Activated CD8-positive, alpha-beta T cell treated with anti-CD3 and anti-CD28 coated beads, Interleukin-2, amount 10 ng/mL, durations not matched to agents 7 days and 5 days (primary cell): ENCODE results near the gene PRAME. TPM values are rescaled to one million over a fixed set of nuclear protein-coding genes. Genes with fewer than 3 reads are reported as not detected.
"Not testable (repeated sequence)": the region's sequence is repeated elsewhere in the genome, so short reads cannot be mapped to it uniquely, and the experiment has no call there.

Experiments
- ATAC-seq: fragments of 150-1000 bp; cut with Tn5 transposase; one replicate; pipeline ENCODE4 v1.10.0; 2021; ENCODE audit warnings: moderate library complexity
- CTCF ChIA-PET: fragments of 350-600 bp; sonication (Branson Sonifier 250); formaldehyde crosslinking; loops from one replicate; lab custom pipeline; 2021; ENCODE audit warnings: antibody characterized with exemption; lab: Charles Lee
- POLR2A ChIA-PET: fragments of 350-600 bp; sonication (Branson Sonifier 250); formaldehyde crosslinking; loops from one replicate; lab custom pipeline; 2021; ENCODE audit warnings: antibody characterized with exemption; lab: Charles Lee
- DNase-seq: peaks from one replicate; pipeline ENCODE4 v3.0.0-alpha.2; 2020
- H3K27ac Mint-ChIP-seq: one replicate; pipeline ENCODE4 v1.8.0; 2021; ENCODE audit warnings: mild to moderate bottlenecking, mixed read lengths
- H3K27me3 Mint-ChIP-seq: one replicate; pipeline ENCODE4 v1.8.0; 2021; ENCODE audit warnings: low read depth, mixed read lengths
- H3K36me3 Mint-ChIP-seq: one replicate; pipeline ENCODE4 v1.8.0; 2021; ENCODE audit warnings: low read depth, mixed read lengths
- H3K4me1 Mint-ChIP-seq: one replicate; pipeline ENCODE4 v1.8.0; 2021; ENCODE audit warnings: low read depth, mixed read lengths
- H3K4me3 Mint-ChIP-seq: one replicate; pipeline ENCODE4 v1.8.0; 2021; ENCODE audit warnings: mild to moderate bottlenecking, mixed read lengths
- H3K9me3 Mint-ChIP-seq: one replicate; pipeline ENCODE4 v1.8.0; 2022; ENCODE audit warnings: mixed read lengths; ENCODE audit not compliant: insufficient read depth
- total RNA-seq, 2 experiments: library from RNA; stranded (reverse); gene quantifications; one replicate each; pipeline ENCODE4 v1.2.3, GENCODE V29; 2021

The PRAME gene
- total RNA-seq, 2 experiments from 2014 or later, result not detected

GRCh38 chr22:22513619-22514018 lies 45.4 kb downstream of the PRAME start:
- Mint-ChIP-seq H3K27me3 (peaks cover 34% of the 10 kb centered on the region), H3K36me3 (peaks cover 4% of the 10 kb centered on the region), H3K4me3 (no peak overlapping the region), H3K4me1 (peaks cover 3% of the 10 kb centered on the region), H3K27ac (no peak overlapping the region), H3K9me3 (peaks cover 8% of the 10 kb centered on the region)
- DNase-seq (no peak), ATAC-seq (no peak)
- ChIA-PET CTCF (interaction anchor here (0.8 kb wide), 1 partner anchor 9 kb away, joined by 3 read pairs; no protein-coding TSS in a partner anchor), POLR2A (no interaction called here)

- DNase-seq (no peak), ATAC-seq (no peak)
- Mint-ChIP-seq H3K27me3 (peaks cover 34% of the 10 kb centered on the region), H3K36me3 (peaks cover 4% of the 10 kb centered on the region), H3K4me1 (peaks cover 4% of the 10 kb centered on the region), H3K9me3 (peaks cover 8% of the 10 kb centered on the region), H3K27ac (no peak overlapping the region), H3K4me3 (no peak overlapping the region)
- CTCF ChIA-PET, result interaction anchor here (0.8 to 1.4 kb wide), 3 partner anchors 9 to 277 kb away, joined by 3 read pairs; no protein-coding TSS in a partner anchor
- POLR2A ChIA-PET, result no interaction called here
Measured at GRCh38 chr22:22512951-22513350, 46.1 kb downstream of the PRAME start.

GRCh38 chr22:22510833-22511232 lies 48.2 kb downstream of the PRAME start:
- CTCF ChIA-PET, result interaction anchor here (0.8 to 1.1 kb wide), 2 partner anchors 48 to 80 kb away, joined by 3 to 5 read pairs; partner anchors contain the start of gene PRAME
- peaks cover 25% of the 10 kb centered on the region for H3K27me3 Mint-ChIP-seq
- POLR2A ChIA-PET, DNase-seq, ATAC-seq, H3K27ac Mint-ChIP-seq, H3K4me3 Mint-ChIP-seq, H3K9me3 Mint-ChIP-seq: not testable (repeated sequence)
- peaks cover 14% of the 10 kb centered on the region for H3K4me1 Mint-ChIP-seq
- H3K36me3 Mint-ChIP-seq, result peaks cover 18% of the 10 kb centered on the region

- H3K27me3 Mint-ChIP-seq, result peaks cover 18% of the 10 kb centered on the region
- DNase-seq, H3K9me3 Mint-ChIP-seq, H3K27ac Mint-ChIP-seq, H3K4me3 Mint-ChIP-seq, POLR2A ChIA-PET, ATAC-seq: not testable (repeated sequence)
- peaks cover 21% of the 10 kb centered on the region for H3K36me3 Mint-ChIP-seq
- peaks cover 14% of the 10 kb centered on the region for H3K4me1 Mint-ChIP-seq
- CTCF ChIA-PET, result interaction anchor here (0.7 to 1.7 kb wide), 7 partner anchors 30 to 1258 kb away, joined by 3 to 7 read pairs (median 4); partner anchors contain the start of genes CHCHD10 and PRAME
Measured at GRCh38 chr22:22509912-22510311, 49.2 kb downstream of the PRAME start.

GRCh38 chr22:22508274-22509176 lies 50.5 kb downstream of the PRAME start, which contains the start of gene ZNF280B:
TSS of gene ZNF280B (minus strand) at chr22:22508742. CDS start at chr22:22489398, 19,344 bp downstream.
- ATAC-seq, result peak; percentile 100
- peaks cover 14% of the 10 kb centered on the region for H3K4me1 Mint-ChIP-seq

GRCh38 chr22:22507743-22508273 lies 51.3 kb downstream of the PRAME start:
- Mint-ChIP-seq H3K9me3 (peaks cover 8% of the 10 kb centered on the region), H3K27ac (no peak overlapping the region), H3K4me1 (peaks cover 14% of the 10 kb centered on the region), H3K27me3 (peaks cover 12% of the 10 kb centered on the region), H3K36me3 (peaks cover 29% of the 10 kb centered on the region), H3K4me3 (peak overlapping the region; percentile 81)
- ChIA-PET POLR2A (no interaction called here), CTCF (interaction anchor here (0.9 to 2.5 kb wide), 6 partner anchors 12 to 238 kb away, joined by 3 to 13 read pairs (median 5); partner anchors contain the start of gene ZNF280A)
- ATAC-seq (no peak), DNase-seq (no peak)

More at GRCh38 chr22:22508274-22509176, 50.5 kb downstream of the PRAME start, which contains the start of gene ZNF280B:
- Mint-ChIP-seq H3K36me3 (peaks cover 29% of the 10 kb centered on the region), H3K9me3 (peaks cover 8% of the 10 kb centered on the region), H3K27ac (peak within 1 kb of the TSS; percentile 47), H3K27me3 (peaks cover 15% of the 10 kb centered on the region), H3K4me3 (peak within 1 kb of the TSS; percentile 81)
- ChIA-PET CTCF (interaction anchor here (0.7 to 2.5 kb wide), 21 partner anchors 9 to 734 kb away, joined by 3 to 13 read pairs (median 4); partner anchors contain the start of genes PRAME and ZNF280A), POLR2A (interaction anchor here (1.0 kb wide), 1 partner anchor 83 kb away, joined by 3 read pairs; no protein-coding TSS in a partner anchor)
- peak; percentile 89 for DNase-seq

GRCh38 chr22:22506736-22507135 lies 52.3 kb downstream of the PRAME start:
- ATAC-seq (no peak), DNase-seq (no peak)
- POLR2A ChIA-PET, result no interaction called here
- Mint-ChIP-seq H3K36me3 (peaks cover 29% of the 10 kb centered on the region), H3K4me1 (peaks cover 14% of the 10 kb centered on the region), H3K27ac (no peak overlapping the region), H3K9me3 (peaks cover 8% of the 10 kb centered on the region), H3K27me3 (peaks cover 3% of the 10 kb centered on the region), H3K4me3 (no peak overlapping the region)
- CTCF ChIA-PET, result interaction anchor here (0.6 to 1.3 kb wide), 3 partner anchors 24 to 239 kb away, joined by 3 to 5 read pairs (median 3); no protein-coding TSS in a partner anchor

- DNase-seq (no peak), ATAC-seq (no peak)
- Mint-ChIP-seq H3K4me1 (no peaks in the 10 kb centered on the region), H3K36me3 (peaks cover 3% of the 10 kb centered on the region), H3K4me3 (no peak overlapping the region), H3K27ac (no peak overlapping the region), H3K27me3 (no peaks in the 10 kb centered on the region), H3K9me3 (no peaks in the 10 kb centered on the region)
- CTCF ChIA-PET, result no interaction called here
- POLR2A ChIA-PET, result no interaction called here
Measured at GRCh38 chr22:22498267-22498666, 60.8 kb downstream of the PRAME start.

Other genes starting within 250 kb of the PRAME start
- gene ZNF280B, start 50.5 kb downstream of the PRAME start, total RNA-seq, result 1 to 10 TPM; 2.6 TPM
- gene ZNF280A, start 39.0 kb downstream of the PRAME start, total RNA-seq, result not detected
- gene GGTLC2, start 85.3 kb upstream of the PRAME start, total RNA-seq, result not detected